Neural cell (in vitro differentiated cells): Measurements from ENCODE around the gene GBE1. TPM values are rescaled to one million over a fixed set of nuclear protein-coding genes. Genes with fewer than 3 reads are reported as not detected.

Experiments
- H2AFZ ChIP-seq: fragments of 200-600, 300-800 bp; sonication (generic), shearing (Covaris generic); 2 replicates; pipeline ENCODE4 v1.6.0; 2014; ENCODE audit warnings: low read depth, mild to moderate bottlenecking, antibody characterized with exemption, low read length, moderate library complexity
- H3F3A ChIP-seq: fragments of 200-600 bp; shearing (Covaris generic); 2 replicates; pipeline ENCODE4 v1.6.1; 2016; ENCODE audit warnings: mild to moderate bottlenecking, moderate library complexity, mixed read lengths, antibody characterized with exemption, low read length; ENCODE audit not compliant: insufficient read depth, poor library complexity, severe bottlenecking
- H3K27ac ChIP-seq: fragments of 200-600, 300-800 bp; sonication (generic), shearing (Covaris generic); 2 replicates; pipeline ENCODE4 v1.5.1; 2014; ENCODE audit warnings: mild to moderate bottlenecking, low read length, moderate library complexity
- H3K27me3 ChIP-seq: fragments of 300-800, 200-600 bp; sonication (generic), shearing (Covaris generic); 2 replicates; pipeline ENCODE4 v1.6.0; 2014; ENCODE audit warnings: mild to moderate bottlenecking, low read depth, low read length, moderate library complexity; ENCODE audit not compliant: insufficient read depth
- H3K36me3 ChIP-seq: fragments of 300-800, 200-600 bp; sonication (generic), shearing (Covaris generic); 2 replicates; pipeline ENCODE4 v1.5.1; 2014; ENCODE audit warnings: mild to moderate bottlenecking, antibody characterized with exemption, low read length, moderate library complexity; ENCODE audit not compliant: insufficient read depth
- H3K4me2 ChIP-seq: fragments of 300-800, 200-600 bp; sonication (generic), shearing (Covaris generic); 2 replicates; pipeline ENCODE4 v1.6.0; 2014; ENCODE audit warnings: mild to moderate bottlenecking, low read length
- H3K4me3 ChIP-seq: fragments of 300-800, 200-600 bp; sonication (generic), shearing (Covaris generic); 2 replicates; pipeline ENCODE4 v1.5.1; 2014; ENCODE audit warnings: mild to moderate bottlenecking, low read length, moderate library complexity
- H3K79me2 ChIP-seq: fragments of 200-600 bp; shearing (Covaris generic); replicated peaks from 2 replicates; pipeline ENCODE4 v1.6.0; 2014; ENCODE audit warnings: mild to moderate bottlenecking, low read length, moderate library complexity; ENCODE audit not compliant: insufficient read depth
- H3K9ac ChIP-seq: fragments of 300-800, 200-600 bp; sonication (generic), shearing (Covaris generic); 2 replicates; pipeline ENCODE4 v1.6.1; 2016; ENCODE audit warnings: mild to moderate bottlenecking, low read length, mixed read lengths
- H3K9me2 ChIP-seq: fragments of 200-600 bp; shearing (Covaris generic); 2 replicates; pipeline ENCODE4 v1.6.1; 2016; ENCODE audit warnings: mild to moderate bottlenecking, low read length, mixed read lengths; ENCODE audit not compliant: insufficient read depth
- H3K9me3 ChIP-seq: fragments of 200-600, 300-800 bp; sonication (generic), shearing (Covaris generic); 2 replicates; pipeline ENCODE4 v1.6.1; 2016; ENCODE audit warnings: mild to moderate bottlenecking, mixed run types, low read length, moderate library complexity, mixed read lengths
- H4K20me1 ChIP-seq: fragments of 200-600 bp; shearing (Covaris generic); 2 replicates; pipeline ENCODE4 v1.6.1; 2016; ENCODE audit warnings: mild to moderate bottlenecking, mixed run types; ENCODE audit not compliant: insufficient read depth
- CTCF ChIP-seq: fragments of 450-650 bp; IDR thresholded peaks from 2 replicates; pipeline ENCODE4 v1.5.1; 2014; ENCODE audit warnings: antibody characterized with exemption, mild to moderate bottlenecking, moderate library complexity; ENCODE audit not compliant: poor library complexity, severe bottlenecking
- EP300 ChIP-seq: fragments of 450-650 bp; conservative IDR thresholded peaks from 2 replicates; pipeline ENCODE4 v1.6.1; 2014; ENCODE audit warnings: antibody characterized with exemption, mild to moderate bottlenecking, moderate library complexity; ENCODE audit not compliant: poor library complexity, severe bottlenecking
- EZH2 ChIP-seq: fragments of 200-600, 300-800 bp; shearing (Covaris generic), sonication (generic); IDR thresholded peaks from 2 replicates; pipeline ENCODE4 v1.6.1; 2014; ENCODE audit warnings: antibody characterized with exemption, low read length, borderline replicate concordance, mild to moderate bottlenecking; ENCODE audit not compliant: insufficient read depth, poor library complexity, severe bottlenecking
- MXI1 ChIP-seq: fragments of 450-650 bp; conservative IDR thresholded peaks from 2 replicates; pipeline ENCODE4 v1.6.1; 2014; ENCODE audit warnings: antibody characterized with exemption, mild to moderate bottlenecking; ENCODE audit not compliant: poor library complexity, severe bottlenecking
- POLR2AphosphoS5 ChIP-seq: IDR thresholded peaks from 2 replicates; pipeline ENCODE4 v1.6.1; 2012
- RAD21 ChIP-seq: fragments of 450-650 bp; conservative IDR thresholded peaks from 2 replicates; pipeline ENCODE4 v1.6.1; 2014; ENCODE audit warnings: antibody characterized with exemption, mild to moderate bottlenecking, moderate library complexity
- SMC3 ChIP-seq: fragments of 450-650 bp; conservative IDR thresholded peaks from 2 replicates; pipeline ENCODE4 v1.6.1; 2014; ENCODE audit warnings: antibody characterized with exemption, mild to moderate bottlenecking, moderate library complexity; ENCODE audit not compliant: poor library complexity
- TAF1 ChIP-seq: IDR thresholded peaks from 2 replicates; pipeline ENCODE4 v1.6.1; 2012; ENCODE audit warnings: low read depth
- polyA plus RNA-seq: library from polyadenylated mRNA; depleted of rRNA; stranded (reverse); fragments of >200 nt; gene quantifications from 2 replicates; pipeline ENCODE4 v1.2.3, GENCODE V29; 2014
- TF ChIP-seq, protein P1 (sequence below): IDR thresholded peaks from 2 replicates; pipeline ENCODE4 v1.6.1; 2012; ENCODE audit warnings: borderline replicate concordance

The GBE1 gene
- polyA plus RNA-seq, 1 donor from 2014 or later: 2.4 TPM

GRCh38 chr3:81741216-81741615, 20.2 kb downstream of the GBE1 start:
- H3K36me3 ChIP-seq: no peaks in the 10 kb centered on the region
- H3K9ac ChIP-seq: no peak overlapping the region
- TF ChIP-seq, protein P1, sequence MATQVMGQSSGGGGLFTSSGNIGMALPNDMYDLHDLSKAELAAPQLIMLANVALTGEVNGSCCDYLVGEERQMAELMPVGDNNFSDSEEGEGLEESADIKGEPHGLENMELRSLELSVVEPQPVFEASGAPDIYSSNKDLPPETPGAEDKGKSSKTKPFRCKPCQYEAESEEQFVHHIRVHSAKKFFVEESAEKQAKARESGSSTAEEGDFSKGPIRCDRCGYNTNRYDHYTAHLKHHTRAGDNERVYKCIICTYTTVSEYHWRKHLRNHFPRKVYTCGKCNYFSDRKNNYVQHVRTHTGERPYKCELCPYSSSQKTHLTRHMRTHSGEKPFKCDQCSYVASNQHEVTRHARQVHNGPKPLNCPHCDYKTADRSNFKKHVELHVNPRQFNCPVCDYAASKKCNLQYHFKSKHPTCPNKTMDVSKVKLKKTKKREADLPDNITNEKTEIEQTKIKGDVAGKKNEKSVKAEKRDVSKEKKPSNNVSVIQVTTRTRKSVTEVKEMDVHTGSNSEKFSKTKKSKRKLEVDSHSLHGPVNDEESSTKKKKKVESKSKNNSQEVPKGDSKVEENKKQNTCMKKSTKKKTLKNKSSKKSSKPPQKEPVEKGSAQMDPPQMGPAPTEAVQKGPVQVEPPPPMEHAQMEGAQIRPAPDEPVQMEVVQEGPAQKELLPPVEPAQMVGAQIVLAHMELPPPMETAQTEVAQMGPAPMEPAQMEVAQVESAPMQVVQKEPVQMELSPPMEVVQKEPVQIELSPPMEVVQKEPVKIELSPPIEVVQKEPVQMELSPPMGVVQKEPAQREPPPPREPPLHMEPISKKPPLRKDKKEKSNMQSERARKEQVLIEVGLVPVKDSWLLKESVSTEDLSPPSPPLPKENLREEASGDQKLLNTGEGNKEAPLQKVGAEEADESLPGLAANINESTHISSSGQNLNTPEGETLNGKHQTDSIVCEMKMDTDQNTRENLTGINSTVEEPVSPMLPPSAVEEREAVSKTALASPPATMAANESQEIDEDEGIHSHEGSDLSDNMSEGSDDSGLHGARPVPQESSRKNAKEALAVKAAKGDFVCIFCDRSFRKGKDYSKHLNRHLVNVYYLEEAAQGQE: no peak
- TF ChIP-seq RAD21 (no peak), EZH2 (no peak), SMC3 (no peak), MXI1 (no peak), POLR2AphosphoS5 (no peak), EP300 (no peak), CTCF (no peak), TAF1 (no peak)
- no peaks in the 10 kb centered on the region for H4K20me1 ChIP-seq
- H3K9me2 ChIP-seq: no peaks in the 10 kb centered on the region
- no peak overlapping the region for H3K27ac ChIP-seq
- no peaks in the 10 kb centered on the region for H3K27me3 ChIP-seq
- no peaks in the 10 kb centered on the region for H3F3A ChIP-seq
- no peaks in the 10 kb centered on the region for H3K9me3 ChIP-seq
- no peak overlapping the region for H3K4me2 ChIP-seq
- H3K4me3 ChIP-seq: no peak overlapping the region
- H3K79me2 ChIP-seq: no peaks in the 10 kb centered on the region
- H2AFZ ChIP-seq: no peak overlapping the region

DNA sequence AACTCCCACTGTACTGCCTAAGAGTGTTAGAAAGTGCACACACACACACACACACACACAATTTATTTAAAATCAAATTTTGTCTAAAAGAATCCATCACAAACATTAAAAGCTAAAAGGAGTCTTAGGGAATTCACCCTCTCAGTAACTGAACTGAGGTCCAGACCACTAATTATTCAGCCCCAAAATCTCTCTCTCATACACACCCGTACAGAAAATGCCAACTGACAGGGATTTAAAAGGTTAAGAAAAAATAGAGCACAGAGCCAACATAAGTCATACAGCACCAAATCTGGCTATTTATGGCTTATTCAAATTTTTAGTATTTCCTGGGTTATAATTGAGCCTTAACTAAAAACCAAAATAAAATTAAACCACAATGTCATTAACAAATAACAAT, 20.7 kb downstream of the GBE1 start:
- H3K27me3 ChIP-seq: no peaks in the 10 kb centered on the region
- no peaks in the 10 kb centered on the region for H3K9me3 ChIP-seq
- TF ChIP-seq RAD21: no peak
- TF ChIP-seq CTCF: no peak
- TF ChIP-seq EZH2: no peak
- TF ChIP-seq SMC3: no peak
- no peak for TF ChIP-seq TAF1
- no peak for TF ChIP-seq EP300
- TF ChIP-seq POLR2AphosphoS5: no peak
- TF ChIP-seq, protein P1: no peak
- TF ChIP-seq MXI1: no peak
- no peaks in the 10 kb centered on the region for H3K79me2 ChIP-seq
- no peak overlapping the region for H3K9ac ChIP-seq
- no peaks in the 10 kb centered on the region for H3F3A ChIP-seq
- H4K20me1 ChIP-seq: no peaks in the 10 kb centered on the region
- no peaks in the 10 kb centered on the region for H3K9me2 ChIP-seq
- H3K27ac ChIP-seq: no peak overlapping the region
- no peak overlapping the region for H2AFZ ChIP-seq
- no peak overlapping the region for H3K4me3 ChIP-seq
- no peak overlapping the region for H3K4me2 ChIP-seq
- H3K36me3 ChIP-seq: no peaks in the 10 kb centered on the region
